PC-3 (cell line): ENCODE data around the gene CFH.

Experiments used
- CTCF ChIP-seq: fragments of 300-600 bp; sonication (generic); conservative IDR thresholded peaks from 2 replicates; pipeline ENCODE4 v1.5.1; 2017; ENCODE audit warnings: antibody characterized with exemption, low read depth, mild to moderate bottlenecking, low read length
- EZH2 ChIP-seq: fragments of 300-600 bp; sonication (generic); IDR thresholded peaks from one replicate; pipeline ENCODE4 v1.6.1; 2017; ENCODE audit warnings: antibody characterized with exemption, mild to moderate bottlenecking, low read length; ENCODE audit not compliant: unreplicated experiment

GRCh38 chr1:196638466-196638865 lies 13.4 kb upstream of the CFH start:
- no peak for TF ChIP-seq CTCF
- TF ChIP-seq EZH2 = no peak
